Measurements from ENCODE around the gene CHAC1.

- no peak for TF ChIP-seq POLR2AphosphoS2 (conservative IDR thresholded peaks at IDR 0.05; ENCODE audit: low read length)
- no peak for TF ChIP-seq ZFP36 (IDR thresholded peaks at IDR 0.05; ENCODE audit: borderline replicate concordance, partially characterized antibody)
- TF ChIP-seq SMC3 (IDR thresholded peaks at IDR 0.05): no peak
- no peak for TF ChIP-seq REST (IDR thresholded peaks at IDR 0.05)
- no peak for TF ChIP-seq EHF (CRISPR knock-in tag; IDR thresholded peaks at IDR 0.05)
- TF ChIP-seq HDAC2 (IDR thresholded peaks at IDR 0.05): no peak
- TF ChIP-seq CHD2 (IDR thresholded peaks at IDR 0.05; ENCODE audit: low read length, partially characterized antibody): no peak
These were observed 33.5 kb downstream of the CHAC1 start for GRCh38 chr15:40986820-40987219.
